Natural killer cell (primary cell): Measurements from ENCODE around the gene SLCO3A1. TPM values are rescaled to one million over a fixed set of nuclear protein-coding genes. Genes with fewer than 3 reads are reported as not detected.
A peak's percentile ranks its signal among the peaks of the same experiment; 100 is the strongest.

ENCODE experiments used
- ATAC-seq, 3 donors: fragments of 150-1000 bp in 2 of 3; fragments of 200-7000 bp in 1 of 3; cut with Tn5 transposase; 1 replicate in 1 of 3; 2 replicates in 2 of 3; pipeline ENCODE4 v1.10.0; 2021; ENCODE audit warnings: mild to moderate bottlenecking in 2 of 3, moderate library complexity in 2 of 3
- DNase-seq, 2 donors: peaks; one replicate each; pipeline versions ENCODE4 v3.0.0 to v3.0.0-alpha.2; 2013 to 2021; ENCODE audit warnings: mixed read lengths in 1 of 2
- H3K27ac ChIP-seq: one replicate; pipeline ENCODE4 v1.5.1; 2013; ENCODE audit warnings: mild to moderate bottlenecking, low read length
- H3K27me3 ChIP-seq: one replicate; pipeline ENCODE4 v1.6.1; 2013; ENCODE audit warnings: low read length; ENCODE audit not compliant: control insufficient read depth, insufficient read depth
- H3K36me3 ChIP-seq: one replicate; pipeline ENCODE4 v1.6.1; 2013; ENCODE audit warnings: low read length; ENCODE audit not compliant: control insufficient read depth, insufficient read depth
- H3K4me1 ChIP-seq: one replicate; pipeline ENCODE4 v1.6.1; 2013; ENCODE audit warnings: low read length; ENCODE audit not compliant: control insufficient read depth, insufficient read depth
- H3K4me3 ChIP-seq: one replicate; pipeline ENCODE4 v1.5.1; 2013; ENCODE audit warnings: low read length
- H3K9me3 ChIP-seq: one replicate; pipeline ENCODE4 v1.6.1; 2013; ENCODE audit warnings: low read length; ENCODE audit not compliant: control insufficient read depth, insufficient read depth
- H3K27ac Mint-ChIP-seq, 2 donors: one replicate each; pipeline ENCODE4 v1.8.0; 2022; ENCODE audit warnings: mild to moderate bottlenecking in 2 of 2, mixed read lengths in 2 of 2, moderate library complexity in 1 of 2
- H3K27me3 Mint-ChIP-seq, 2 donors: one replicate each; pipeline ENCODE4 v1.8.0; 2022; ENCODE audit warnings: low read depth in 2 of 2, mixed read lengths in 2 of 2
- H3K36me3 Mint-ChIP-seq: one replicate; pipeline ENCODE4 v1.8.0; 2022; ENCODE audit warnings: mixed read lengths
- H3K4me1 Mint-ChIP-seq, 2 donors: one replicate each; pipeline ENCODE4 v1.8.0; 2022; ENCODE audit warnings: mixed read lengths in 2 of 2
- H3K4me3 Mint-ChIP-seq: one replicate; pipeline ENCODE4 v1.8.0; 2022; ENCODE audit warnings: mild to moderate bottlenecking, moderate library complexity, mixed read lengths
- H3K9me3 Mint-ChIP-seq, 2 donors: one replicate each; pipeline ENCODE4 v1.8.0; 2022; ENCODE audit warnings: mixed read lengths in 2 of 2
- WGBS: methylation state at CpG from one replicate; pipeline ENCODE4 v1.1.7; 2013; ENCODE audit warnings: missing lambda C conversion rate; ENCODE audit not compliant: insufficient coverage; 5-methylcytosine and 5-hydroxymethylcytosine counted together
- intact Hi-C: fragments of 100-400 bp; cut with micrococcal nuclease; formaldehyde crosslinking; loops from one replicate; pipeline ENCODE4 v1.14.2; 2022
- total RNA-seq, 4 donors: library from RNA; stranded (reverse); fragments of 120-200 nt in 1 of 4; gene quantifications; one replicate each; pipeline versions ENCODE4 v1.2.3 to v1.2.4, GENCODE V29; 2013 to 2022
- TF ChIP-seq, protein P1 (sequence below): fragments of 200-600 bp; IDR thresholded peaks from one replicate; pipeline ENCODE4 v1.8.0; 2022; ENCODE audit warnings: antibody characterized with exemption

SLCO3A1 gene
- 10 to 100 TPM; 48.5 to 73.5 (median 68.8) TPM for total RNA-seq
- total RNA-seq (2013), result 13.1 TPM

DNA sequence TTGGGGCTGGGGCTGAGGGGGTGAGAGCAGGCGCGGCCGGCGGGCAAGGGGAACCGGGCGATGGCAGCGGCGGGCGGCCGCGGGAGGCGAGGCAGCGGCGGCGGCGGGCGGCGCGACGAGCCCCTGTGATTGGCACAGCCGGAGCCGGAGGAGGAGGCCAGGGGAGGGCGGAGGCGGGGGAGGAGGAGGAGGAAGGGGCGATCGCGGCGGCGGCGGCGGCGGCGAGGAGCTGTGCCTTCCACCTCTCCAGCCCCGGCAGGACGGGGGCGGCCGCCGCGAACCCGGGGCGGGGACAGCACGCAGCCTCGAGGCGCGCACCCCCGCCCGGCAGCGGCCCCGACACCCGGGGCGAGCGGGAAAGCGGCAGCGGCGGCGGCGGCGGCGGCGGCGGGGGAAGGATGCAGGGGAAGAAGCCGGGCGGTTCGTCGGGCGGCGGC is at the start of gene SLCO3A1:
SLCO3A1 (plus strand) TSS at position 198 of the 437 bp plus-strand sequence.
- no peaks in the 10 kb centered on the region for H3K27me3 ChIP-seq
- no peaks in the 10 kb centered on the region for H3K9me3 ChIP-seq
- no peaks in the 10 kb centered on the region for H3K9me3 Mint-ChIP-seq
- peaks cover 57% of the 10 kb centered on the region for H3K4me1 ChIP-seq
- ATAC-seq (peak; percentile 30 to 56 (median 55)), DNase-seq (peak; percentile 71 to 80)
- H3K27ac ChIP-seq, result peak within 1 kb of the TSS; percentile 87
- H3K27ac Mint-ChIP-seq, result peak within 1 kb of the TSS; percentile 88 to 93
- H3K4me1 Mint-ChIP-seq, result peaks cover 64 to 67% of the 10 kb centered on the region in 2 donors
- H3K36me3 ChIP-seq, result no peaks in the 10 kb centered on the region
- peak within 1 kb of the TSS; percentile 69 for H3K4me3 ChIP-seq
- H3K4me3 Mint-ChIP-seq, result peak within 1 kb of the TSS; percentile 89
- intact Hi-C loops, result loop anchor here (5.0 to 10.0 kb wide), 3 partner anchors 224 to 1619 kb away; partner anchors contain the start of genes CIB1 and GDPGP1
- TF ChIP-seq, protein P1, sequence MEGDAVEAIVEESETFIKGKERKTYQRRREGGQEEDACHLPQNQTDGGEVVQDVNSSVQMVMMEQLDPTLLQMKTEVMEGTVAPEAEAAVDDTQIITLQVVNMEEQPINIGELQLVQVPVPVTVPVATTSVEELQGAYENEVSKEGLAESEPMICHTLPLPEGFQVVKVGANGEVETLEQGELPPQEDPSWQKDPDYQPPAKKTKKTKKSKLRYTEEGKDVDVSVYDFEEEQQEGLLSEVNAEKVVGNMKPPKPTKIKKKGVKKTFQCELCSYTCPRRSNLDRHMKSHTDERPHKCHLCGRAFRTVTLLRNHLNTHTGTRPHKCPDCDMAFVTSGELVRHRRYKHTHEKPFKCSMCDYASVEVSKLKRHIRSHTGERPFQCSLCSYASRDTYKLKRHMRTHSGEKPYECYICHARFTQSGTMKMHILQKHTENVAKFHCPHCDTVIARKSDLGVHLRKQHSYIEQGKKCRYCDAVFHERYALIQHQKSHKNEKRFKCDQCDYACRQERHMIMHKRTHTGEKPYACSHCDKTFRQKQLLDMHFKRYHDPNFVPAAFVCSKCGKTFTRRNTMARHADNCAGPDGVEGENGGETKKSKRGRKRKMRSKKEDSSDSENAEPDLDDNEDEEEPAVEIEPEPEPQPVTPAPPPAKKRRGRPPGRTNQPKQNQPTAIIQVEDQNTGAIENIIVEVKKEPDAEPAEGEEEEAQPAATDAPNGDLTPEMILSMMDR, result no peak
- under 1% methylated on average over 67 of the region's 67 CpGs for WGBS
- H3K27me3 Mint-ChIP-seq, result no peaks in the 10 kb centered on the region
- no peaks in the 10 kb centered on the region for H3K36me3 Mint-ChIP-seq

DNA sequence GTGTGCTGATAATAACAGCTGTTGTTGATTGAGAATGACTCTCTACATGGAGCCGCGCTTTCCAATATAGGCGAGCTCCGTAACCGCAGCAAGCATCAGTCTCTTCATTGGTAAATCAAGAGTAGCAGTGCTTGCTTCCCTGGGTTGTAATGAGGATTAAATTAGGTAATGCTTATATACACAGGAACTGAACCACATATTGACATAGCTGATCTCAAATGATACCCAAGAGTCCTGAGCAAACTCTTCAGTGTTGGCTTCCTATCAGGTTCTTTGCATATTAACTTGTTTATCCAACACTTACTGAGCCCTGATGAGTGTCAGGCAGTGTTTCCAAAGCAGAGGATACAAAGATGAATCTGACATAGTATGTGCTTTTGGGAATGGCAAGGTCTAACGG is 46.4 kb upstream of the SLCO3A1 start:
- no peak for ATAC-seq
- 96% methylated on average over 6 of the region's 6 CpGs for WGBS

DNA sequence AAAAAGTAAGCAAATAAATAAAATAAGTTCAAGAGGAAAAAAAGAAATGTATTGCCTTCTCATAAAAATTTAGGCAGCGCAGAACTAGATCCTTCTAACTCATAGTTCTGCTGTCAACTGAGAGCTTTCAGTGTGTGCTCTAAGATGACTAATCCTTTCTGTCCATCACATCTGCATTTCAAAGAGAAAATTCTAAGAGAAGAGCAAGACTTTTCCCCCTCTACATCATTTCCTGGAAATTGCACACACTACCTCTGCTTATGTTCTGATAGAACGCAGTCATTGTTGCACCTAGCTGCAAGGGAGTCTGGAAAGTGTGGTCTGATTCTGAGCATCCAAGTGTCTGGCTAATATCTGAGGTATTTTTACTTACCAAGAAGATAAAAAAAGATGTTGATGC is 39.6 kb upstream of the SLCO3A1 start:
- DNase-seq, result no peak
- H3K4me1 Mint-ChIP-seq, result no peaks in the 10 kb centered on the region
- 79% methylated on average over 2 of the region's 2 CpGs for WGBS
- Histone ChIP-seq H3K27ac (no peak overlapping the region), H3K36me3 (no peaks in the 10 kb centered on the region), H3K4me1 (no peaks in the 10 kb centered on the region), H3K9me3 (no peaks in the 10 kb centered on the region), H3K4me3 (no peak overlapping the region), H3K27me3 (no peaks in the 10 kb centered on the region)
- TF ChIP-seq, protein P1, result no peak
- H3K36me3 Mint-ChIP-seq, result peaks cover 8% of the 10 kb centered on the region
- intact Hi-C loops, result no loop called here
- peaks cover 12 to 36% of the 10 kb centered on the region in 2 donors for H3K27me3 Mint-ChIP-seq
- no peak for ATAC-seq
- peaks cover 4 to 5% of the 10 kb centered on the region in 2 donors for H3K9me3 Mint-ChIP-seq
- no peak overlapping the region for H3K4me3 Mint-ChIP-seq
- H3K27ac Mint-ChIP-seq, result no peak overlapping the region

More for the DNA sequence above, 46.4 kb upstream of the SLCO3A1 start:
- no peaks in the 10 kb centered on the region for H3K36me3 Mint-ChIP-seq
- intact Hi-C loops, result no loop called here
- H3K4me3 ChIP-seq, result no peak overlapping the region
- H3K27me3 ChIP-seq, result no peaks in the 10 kb centered on the region
- no peaks in the 10 kb centered on the region for H3K9me3 Mint-ChIP-seq
- peaks cover 28 to 44% of the 10 kb centered on the region in 2 donors for H3K27me3 Mint-ChIP-seq
- H3K9me3 ChIP-seq, result no peaks in the 10 kb centered on the region
- H3K4me3 Mint-ChIP-seq, result no peak overlapping the region
- DNase-seq, result no peak
- TF ChIP-seq, protein P1, result no peak
- H3K27ac Mint-ChIP-seq, result no peak overlapping the region
- H3K36me3 ChIP-seq, result no peaks in the 10 kb centered on the region
- no peak overlapping the region for H3K27ac ChIP-seq
- H3K4me1 Mint-ChIP-seq, result no peaks in the 10 kb centered on the region
- no peaks in the 10 kb centered on the region for H3K4me1 ChIP-seq

- no peaks in the 10 kb centered on the region for H3K4me1 Mint-ChIP-seq
- WGBS, result 79% methylated on average over 3 of the region's 3 CpGs
- DNase-seq, result no peak
- H3K9me3 ChIP-seq, result no peaks in the 10 kb centered on the region
- TF ChIP-seq, protein P1, result no peak
- no peaks in the 10 kb centered on the region for H3K36me3 ChIP-seq
- peaks cover 8% of the 10 kb centered on the region for H3K36me3 Mint-ChIP-seq
- peaks cover 16 to 39% of the 10 kb centered on the region in 2 donors for H3K27me3 Mint-ChIP-seq
- H3K9me3 Mint-ChIP-seq, result peaks cover 4 to 5% of the 10 kb centered on the region in 2 donors
- H3K27me3 ChIP-seq, result no peaks in the 10 kb centered on the region
- intact Hi-C loops, result no loop called here
- ATAC-seq, result no peak
- no peak overlapping the region for H3K4me3 Mint-ChIP-seq
- no peak overlapping the region for H3K27ac ChIP-seq
- no peak overlapping the region for H3K4me3 ChIP-seq
- no peak overlapping the region for H3K27ac Mint-ChIP-seq
- no peaks in the 10 kb centered on the region for H3K4me1 ChIP-seq
These were observed 36.6 kb upstream of the SLCO3A1 start for GRCh38 chr15:91816942-91817341.
